ENCODE measurements around the gene ATXN7L1.

Gene ATXN7L1

GRCh38 chr7:105685161-105685560 lies 191.2 kb downstream of the ATXN7L1 start:
- no peaks in the 10 kb centered on the region for H3K36me3 ChIP-seq (ENCODE audit: insufficient read depth, low read depth, low read length)
- no peaks in the 10 kb centered on the region for H3K9me3 ChIP-seq (ENCODE audit: insufficient read depth, low read depth, low read length)
- no peak overlapping the region for H3K9ac ChIP-seq (ENCODE audit: low read depth, low read length)
- no peaks in the 10 kb centered on the region for H3K27me3 ChIP-seq (ENCODE audit: insufficient read depth, low read length)
- no peak overlapping the region for H3K27ac ChIP-seq (ENCODE audit: low read length)
- peaks cover 30% of the 10 kb centered on the region for H3K4me1 ChIP-seq (ENCODE audit: insufficient read depth, low read length)
- H3K4me3 ChIP-seq (ENCODE audit: low read length) = no peak overlapping the region

- H3K27ac ChIP-seq (ENCODE audit: low read length) = no peak overlapping the region
These were observed 193.9 kb downstream of the ATXN7L1 start for GRCh38 chr7:105682341-105683060.

DNA sequence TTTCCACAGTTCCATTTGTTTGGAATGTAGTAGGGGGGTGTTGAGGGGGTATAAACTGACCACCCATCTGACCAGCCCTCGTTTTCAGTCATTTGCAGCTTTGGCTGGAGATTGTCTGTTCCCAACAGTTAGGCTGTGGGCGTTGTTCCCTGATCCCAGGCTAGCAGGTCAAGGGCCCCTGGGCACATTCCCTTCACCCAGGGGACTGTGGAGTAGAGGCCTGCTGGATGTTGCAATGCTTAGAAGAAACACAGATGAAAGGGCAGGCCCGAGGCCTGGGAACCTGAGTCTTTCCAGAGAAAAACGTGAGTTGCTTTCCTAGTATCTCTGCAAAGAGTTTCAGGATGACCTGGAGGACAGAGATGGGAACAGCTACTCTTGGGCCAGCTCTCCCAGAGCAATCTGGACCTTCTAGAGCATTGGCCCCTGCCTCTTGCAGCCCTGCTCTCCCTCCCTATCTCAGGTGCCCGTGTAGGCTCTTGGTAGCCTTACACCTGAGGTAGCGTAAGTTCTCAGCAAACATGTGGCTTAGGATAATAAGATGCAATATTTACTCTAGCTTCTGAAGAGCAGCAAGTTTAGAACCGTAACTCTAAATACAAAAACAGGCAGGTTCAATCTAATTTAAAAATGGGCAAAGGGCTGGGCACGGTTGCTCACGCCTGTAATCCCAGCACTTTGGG lies 195.8 kb downstream of the ATXN7L1 start:
- Histone ChIP-seq H3K4me3 (ENCODE audit: low read length) (no peak overlapping the region), H3K27ac (ENCODE audit: low read length) (no peak overlapping the region), H3K27me3 (ENCODE audit: insufficient read depth, low read length) (no peaks in the 10 kb centered on the region), H3K9me3 (ENCODE audit: insufficient read depth, low read depth, low read length) (no peaks in the 10 kb centered on the region), H3K4me1 (ENCODE audit: insufficient read depth, low read length) (peaks cover 9% of the 10 kb centered on the region; the same call in 1 of the 2 replicates), H3K36me3 (ENCODE audit: insufficient read depth, low read depth, low read length) (no peaks in the 10 kb centered on the region), H3K9ac (ENCODE audit: low read depth, low read length) (no peak overlapping the region)

More at GRCh38 chr7:105682341-105683060, 193.9 kb downstream of the ATXN7L1 start:
- Histone ChIP-seq H3K4me1 (ENCODE audit: insufficient read depth, low read length) (peaks cover 10% of the 10 kb centered on the region; the same call in 1 of the 2 replicates), H3K4me3 (ENCODE audit: low read length) (no peak overlapping the region), H3K36me3 (ENCODE audit: insufficient read depth, low read depth, low read length) (no peaks in the 10 kb centered on the region), H3K9ac (ENCODE audit: low read depth, low read length) (no peak overlapping the region), H3K27me3 (ENCODE audit: insufficient read depth, low read length) (no peaks in the 10 kb centered on the region), H3K9me3 (ENCODE audit: insufficient read depth, low read depth, low read length) (no peaks in the 10 kb centered on the region)

DNA sequence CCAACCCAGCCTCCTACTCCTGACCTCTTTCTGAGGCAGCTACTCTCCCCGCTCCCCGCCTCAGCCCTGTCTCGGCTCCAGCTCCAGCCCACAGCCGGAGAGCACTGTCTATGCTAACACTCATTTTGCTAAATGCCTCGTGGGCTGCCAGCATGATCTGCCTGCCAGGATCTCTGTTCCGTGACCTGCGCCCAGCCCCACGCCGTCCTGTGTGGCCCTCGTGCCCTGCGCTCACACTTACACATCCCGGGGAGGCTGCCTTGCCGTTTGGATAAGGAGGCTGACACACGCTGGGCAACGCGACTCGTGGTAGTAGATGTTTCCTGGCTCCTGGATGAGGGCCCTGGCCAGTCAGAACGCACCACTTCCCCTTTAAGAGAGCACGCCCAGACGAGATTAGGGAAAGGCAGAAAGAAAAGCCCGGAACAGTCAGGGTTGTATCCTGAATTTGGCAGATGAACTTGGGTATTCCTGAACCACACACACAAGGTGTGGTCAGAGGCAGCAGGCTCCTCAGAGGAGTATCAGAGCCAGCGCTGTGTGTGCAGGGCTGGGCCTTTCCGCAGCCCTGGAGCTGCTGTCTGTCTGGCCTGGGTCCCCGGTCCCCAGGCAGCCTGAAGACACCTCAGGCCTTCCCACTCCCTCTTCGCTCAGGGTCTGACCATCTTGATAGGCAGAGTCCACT lies 197.4 kb downstream of the ATXN7L1 start:
- H3K4me3 ChIP-seq (ENCODE audit: low read length) = no peak overlapping the region
- no peak overlapping the region for H3K9ac ChIP-seq (ENCODE audit: low read depth, low read length)

DNA sequence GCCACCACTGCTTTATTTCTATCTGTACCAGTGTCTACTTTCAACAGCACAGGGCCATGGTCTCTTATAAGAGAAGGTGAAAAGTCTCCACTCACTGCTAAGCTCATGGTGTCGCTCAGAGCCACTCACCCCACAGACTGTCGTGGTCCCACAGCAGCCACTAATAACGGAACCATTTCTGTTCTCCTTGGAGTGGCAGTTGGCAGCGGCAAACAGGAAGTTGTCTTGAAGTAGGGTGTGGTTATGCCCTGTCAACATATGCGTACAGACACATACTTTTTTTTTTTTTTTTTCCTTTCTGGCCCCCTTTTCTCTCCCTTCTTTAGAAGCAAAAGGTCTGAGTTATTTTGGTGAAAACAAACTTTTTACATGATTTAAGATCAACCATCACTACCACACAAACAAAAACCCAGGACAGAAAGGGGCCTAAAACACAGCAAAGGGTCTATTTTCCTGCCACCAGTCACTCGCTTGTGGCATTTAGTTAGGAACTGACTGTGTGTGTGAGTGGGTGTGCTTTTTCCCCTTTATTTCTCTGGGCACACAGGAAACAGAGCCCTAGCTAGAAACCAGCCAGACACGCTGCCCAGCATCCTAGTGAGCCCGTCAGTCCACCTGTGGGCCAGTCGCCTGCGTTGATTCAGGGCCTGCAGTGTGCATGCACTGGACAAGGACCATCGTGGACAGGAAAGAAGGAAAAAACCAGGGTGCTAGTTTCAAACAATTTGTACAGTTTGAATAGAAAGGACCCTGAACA lies 198.4 kb downstream of the ATXN7L1 start:
- no peaks in the 10 kb centered on the region for H3K27me3 ChIP-seq (ENCODE audit: insufficient read depth, low read length)

More for the DNA sequence above, 197.4 kb downstream of the ATXN7L1 start:
- Histone ChIP-seq H3K9me3 (ENCODE audit: insufficient read depth, low read depth, low read length) (no peaks in the 10 kb centered on the region), H3K4me1 (ENCODE audit: insufficient read depth, low read length) (peaks cover 21% of the 10 kb centered on the region), H3K27ac (ENCODE audit: low read length) (no peak overlapping the region), H3K36me3 (ENCODE audit: insufficient read depth, low read depth, low read length) (no peaks in the 10 kb centered on the region), H3K27me3 (ENCODE audit: insufficient read depth, low read length) (no peaks in the 10 kb centered on the region)

DNA sequence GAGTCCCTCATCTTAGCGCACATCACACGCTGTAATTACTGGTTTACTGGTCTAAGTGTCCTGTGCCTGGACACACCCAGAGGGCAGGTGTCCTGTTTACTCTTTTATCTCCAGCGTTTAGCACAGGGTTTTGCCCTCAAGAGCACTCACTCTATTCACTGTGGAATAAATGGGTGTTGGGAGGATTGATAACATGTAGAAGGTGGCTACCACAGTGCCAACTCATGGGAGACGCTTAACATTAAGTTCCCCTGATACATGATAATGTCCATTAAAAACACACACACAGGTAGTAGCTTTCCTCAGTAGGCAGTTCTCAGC lies 199.0 kb downstream of the ATXN7L1 start:
- Histone ChIP-seq H3K27me3 (ENCODE audit: insufficient read depth, low read length) (no peaks in the 10 kb centered on the region), H3K27ac (ENCODE audit: low read length) (no peak overlapping the region), H3K9me3 (ENCODE audit: insufficient read depth, low read depth, low read length) (no peaks in the 10 kb centered on the region), H3K36me3 (ENCODE audit: insufficient read depth, low read depth, low read length) (no peaks in the 10 kb centered on the region), H3K4me3 (ENCODE audit: low read length) (no peak overlapping the region), H3K9ac (ENCODE audit: low read depth, low read length) (no peak overlapping the region), H3K4me1 (ENCODE audit: insufficient read depth, low read length) (peaks cover 21% of the 10 kb centered on the region)

More for the DNA sequence above, 198.4 kb downstream of the ATXN7L1 start:
- no peaks in the 10 kb centered on the region for H3K36me3 ChIP-seq (ENCODE audit: insufficient read depth, low read depth, low read length)
- H3K4me3 ChIP-seq (ENCODE audit: low read length) = no peak overlapping the region
- no peaks in the 10 kb centered on the region for H3K9me3 ChIP-seq (ENCODE audit: insufficient read depth, low read depth, low read length)
- H3K4me1 ChIP-seq (ENCODE audit: insufficient read depth, low read length) = peaks cover 24% of the 10 kb centered on the region
- no peak overlapping the region for H3K9ac ChIP-seq (ENCODE audit: low read depth, low read length)
- no peak overlapping the region for H3K27ac ChIP-seq (ENCODE audit: low read length)

DNA sequence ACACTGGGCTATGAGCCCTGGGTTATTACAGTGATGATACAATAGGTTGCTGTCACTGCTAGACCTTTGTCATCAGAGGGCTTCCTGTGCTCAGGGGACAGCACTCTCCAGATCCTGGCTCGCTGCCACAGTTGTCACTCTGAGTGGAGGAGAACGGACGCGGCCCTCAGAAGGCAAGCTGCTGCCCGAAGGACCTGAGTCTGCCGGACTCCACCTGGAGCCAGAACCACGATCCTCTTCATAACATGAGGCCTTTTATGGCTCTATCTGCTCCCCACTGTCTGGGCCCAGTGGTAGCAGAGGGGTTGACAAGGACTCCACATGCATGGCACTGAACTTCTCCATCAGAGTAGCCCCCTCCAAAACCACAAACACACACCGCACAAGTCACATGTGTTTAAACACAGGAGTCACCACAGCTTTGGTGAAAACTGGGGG lies 200.4 kb downstream of the ATXN7L1 start:
- peaks cover 21% of the 10 kb centered on the region for H3K4me1 ChIP-seq (ENCODE audit: insufficient read depth, low read length)

DNA sequence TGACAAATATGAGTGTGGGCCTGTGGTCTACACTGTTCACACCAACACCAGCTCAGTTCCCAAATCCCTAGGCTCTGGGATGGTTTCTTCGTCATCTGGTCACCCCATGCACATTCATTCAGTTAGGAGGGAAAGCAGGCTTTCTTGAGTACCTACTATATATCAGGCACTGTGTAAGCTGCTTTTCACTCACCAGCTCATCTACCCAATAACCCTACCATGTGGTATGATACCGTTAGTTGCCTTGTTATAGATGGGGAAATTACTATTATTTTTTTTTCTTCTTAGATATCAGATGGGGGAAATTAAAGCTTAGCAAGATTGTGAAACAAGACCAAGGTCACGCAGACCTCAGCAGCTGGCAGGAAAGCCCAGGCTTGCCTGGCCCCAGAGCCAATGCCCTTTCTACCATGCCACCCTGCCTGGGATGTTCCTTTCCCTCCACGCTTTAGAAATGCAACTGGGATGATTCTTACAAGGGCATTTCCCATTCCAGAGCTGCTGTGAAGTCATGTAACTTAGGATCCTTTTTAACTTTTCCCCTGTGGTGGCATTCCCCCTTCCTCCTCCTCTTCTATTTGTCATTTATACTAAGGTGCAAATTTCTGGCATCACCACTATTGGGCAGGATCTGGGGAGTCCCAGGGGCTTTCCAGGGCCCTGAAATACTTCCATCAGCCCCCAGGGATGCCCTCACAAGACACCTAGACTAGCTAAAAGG lies 202.0 kb downstream of the ATXN7L1 start:
- Histone ChIP-seq H3K4me1 (ENCODE audit: insufficient read depth, low read length) (peaks cover 21% of the 10 kb centered on the region), H3K4me3 (ENCODE audit: low read length) (no peak overlapping the region), H3K9me3 (ENCODE audit: insufficient read depth, low read depth, low read length) (no peaks in the 10 kb centered on the region), H3K27me3 (ENCODE audit: insufficient read depth, low read length) (no peaks in the 10 kb centered on the region), H3K9ac (ENCODE audit: low read depth, low read length) (no peak overlapping the region), H3K36me3 (ENCODE audit: insufficient read depth, low read depth, low read length) (no peaks in the 10 kb centered on the region), H3K27ac (ENCODE audit: low read length) (no peak overlapping the region)

More for the DNA sequence above, 200.4 kb downstream of the ATXN7L1 start:
- Histone ChIP-seq H3K27me3 (ENCODE audit: insufficient read depth, low read length) (no peaks in the 10 kb centered on the region), H3K27ac (ENCODE audit: low read length) (no peak overlapping the region), H3K36me3 (ENCODE audit: insufficient read depth, low read depth, low read length) (no peaks in the 10 kb centered on the region), H3K9ac (ENCODE audit: low read depth, low read length) (no peak overlapping the region), H3K9me3 (ENCODE audit: insufficient read depth, low read depth, low read length) (no peaks in the 10 kb centered on the region), H3K4me3 (ENCODE audit: low read length) (no peak overlapping the region)

GRCh38 chr7:105673367-105674084 lies 202.9 kb downstream of the ATXN7L1 start:
- Histone ChIP-seq H3K4me1 (ENCODE audit: insufficient read depth, low read length) (peaks cover 21% of the 10 kb centered on the region), H3K9ac (ENCODE audit: low read depth, low read length) (no peak overlapping the region), H3K4me3 (ENCODE audit: low read length) (no peak overlapping the region), H3K27me3 (ENCODE audit: insufficient read depth, low read length) (no peaks in the 10 kb centered on the region), H3K36me3 (ENCODE audit: insufficient read depth, low read depth, low read length) (no peaks in the 10 kb centered on the region), H3K9me3 (ENCODE audit: insufficient read depth, low read depth, low read length) (no peaks in the 10 kb centered on the region), H3K27ac (ENCODE audit: low read length) (no peak overlapping the region)

DNA sequence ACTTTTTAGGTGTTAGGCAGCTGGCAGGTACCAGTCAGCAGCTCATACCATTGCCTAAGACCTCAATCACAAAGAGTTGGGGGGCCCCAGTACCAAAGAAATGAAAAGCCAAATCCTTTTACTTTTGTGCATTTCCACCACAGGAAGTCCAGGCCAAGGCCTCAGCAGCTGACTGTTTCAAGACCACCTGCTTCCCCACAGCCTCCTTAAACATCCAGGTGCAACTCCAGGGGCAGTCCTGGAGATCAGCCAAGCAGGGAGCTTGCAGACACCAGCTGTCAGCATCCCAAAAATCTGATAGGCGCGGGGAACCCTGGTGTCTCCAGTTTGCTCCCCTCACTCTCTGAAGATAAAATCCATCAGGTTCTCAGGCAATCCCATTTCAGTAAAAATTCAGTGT lies 203.6 kb downstream of the ATXN7L1 start:
- no peaks in the 10 kb centered on the region for H3K27me3 ChIP-seq (ENCODE audit: insufficient read depth, low read length)
- H3K9ac ChIP-seq (ENCODE audit: low read depth, low read length) = no peak overlapping the region
- no peaks in the 10 kb centered on the region for H3K36me3 ChIP-seq (ENCODE audit: insufficient read depth, low read depth, low read length)
- peaks cover 21% of the 10 kb centered on the region for H3K4me1 ChIP-seq (ENCODE audit: insufficient read depth, low read length)
- no peak overlapping the region for H3K4me3 ChIP-seq (ENCODE audit: low read length)
- H3K9me3 ChIP-seq (ENCODE audit: insufficient read depth, low read depth, low read length) = no peaks in the 10 kb centered on the region
- H3K27ac ChIP-seq (ENCODE audit: low read length) = no peak overlapping the region
